HG03575 (cell line): ENCODE measurements around the gene CCDC78.
"Not testable (repeated sequence)": the region's sequence is repeated elsewhere in the genome, so short reads cannot be mapped to it uniquely, and the experiment has no call there.

Experiments
- ATAC-seq: cut with Tn5 transposase; IDR thresholded peaks from one replicate; pipeline ENCODE4 v1.9.1; 2021; ENCODE audit not compliant: unreplicated experiment, insufficient number of reproducible peaks, low FRiP score; ENCODE audit errors: extremely low read depth

CCDC78 gene

GRCh38 chr16:716200-716568 is 10.1 kb downstream of the CCDC78 start:
- ATAC-seq = no peak

GRCh38 chr16:715477-716199 is 10.6 kb downstream of the CCDC78 start:
- no peak for ATAC-seq

- no peak for ATAC-seq
Observed at GRCh38 chr16:714558-715476, 11.4 kb downstream of the CCDC78 start, which contains the start of gene METRN. Gene METRN (plus strand): TSS chr16:715118. CDS start chr16:715290, 172 bp downstream.

GRCh38 chr16:714079-714478 is 12.2 kb downstream of the CCDC78 start:
- no peak for ATAC-seq

GRCh38 chr16:712740-713250 is 13.4 kb downstream of the CCDC78 start:
- ATAC-seq = not testable (repeated sequence)

- ATAC-seq = no peak
Observed at GRCh38 chr16:711548-712320, 14.5 kb downstream of the CCDC78 start.

- ATAC-seq = no peak
Observed at GRCh38 chr16:711084-711483, 15.2 kb downstream of the CCDC78 start.

- ATAC-seq = no peak
Observed at GRCh38 chr16:710500-711075, 15.7 kb downstream of the CCDC78 start.

- ATAC-seq = no peak
Observed at GRCh38 chr16:709566-710499, 16.4 kb downstream of the CCDC78 start.

- no peak for ATAC-seq
Observed at GRCh38 chr16:708959-709358, 17.3 kb downstream of the CCDC78 start.

GRCh38 chr16:708019-708418 is 18.2 kb downstream of the CCDC78 start:
- ATAC-seq = no peak

GRCh38 chr16:707062-707538 is 19.1 kb downstream of the CCDC78 start:
- ATAC-seq = no peak

- no peak for ATAC-seq
Observed at GRCh38 chr16:706189-707061, 19.8 kb downstream of the CCDC78 start.

GRCh38 chr16:705431-706188 is 20.6 kb downstream of the CCDC78 start, which contains the start of gene FBXL16:
Gene FBXL16 (minus strand): TSS chr16:705801. CDS start chr16:697405, 8,396 bp downstream.
- no peak for ATAC-seq

- ATAC-seq = no peak
Observed at GRCh38 chr16:704552-705380, 21.5 kb downstream of the CCDC78 start.
